HEK293T (cell line): ENCODE results near the gene IGF2.

Experiments
- CTCF ChIA-PET: fragments of 350-600 bp; formaldehyde crosslinking; extraction: SDS; loops from one replicate; lab custom pipeline; 2021; ENCODE audit warnings: antibody characterized with exemption, inconsistent platforms; lab: Yijun Ruan, JAX
- POLR2A ChIA-PET: fragments of 350-600 bp; formaldehyde crosslinking; extraction: SDS; loops from one replicate; lab custom pipeline; 2020; ENCODE audit warnings: antibody characterized with exemption, inconsistent platforms; lab: Yijun Ruan, JAX
- DNase-seq: peaks from one replicate; pipeline ENCODE4 v3.0.0; 2012; ENCODE audit warnings: mixed read lengths; ENCODE audit errors: extremely low spot score
- ARNT ChIP-seq: fragments of 450-650 bp; IDR thresholded peaks from 2 replicates; pipeline ENCODE4 v1.6.1; 2017; ENCODE audit warnings: mild to moderate bottlenecking
- BHLHE40 ChIP-seq: fragments of 450-650 bp; IDR thresholded peaks from 2 replicates; pipeline ENCODE4 v1.6.1; 2016; ENCODE audit warnings: mild to moderate bottlenecking, moderate library complexity, borderline replicate concordance
- CTBP1 ChIP-seq: fragments of 450-650 bp; IDR thresholded peaks from 2 replicates; pipeline ENCODE4 v1.6.1; 2016; ENCODE audit warnings: borderline replicate concordance
- ELF4 ChIP-seq: fragments of 450-650 bp; IDR thresholded peaks from 2 replicates; pipeline ENCODE4 v1.6.1; 2017; ENCODE audit warnings: antibody characterized with exemption
- FOXA1 ChIP-seq: fragments of 450-650 bp; IDR thresholded peaks from 2 replicates; pipeline ENCODE4 v1.6.1; 2016; ENCODE audit warnings: mild to moderate bottlenecking
- FOXK2 ChIP-seq: fragments of 450-650 bp; IDR thresholded peaks from 2 replicates; pipeline ENCODE4 v1.6.1; 2016; ENCODE audit warnings: mild to moderate bottlenecking
- FOXM1 ChIP-seq: fragments of 450-650 bp; IDR thresholded peaks from 2 replicates; pipeline ENCODE4 v1.6.1; 2017; ENCODE audit warnings: mild to moderate bottlenecking, borderline replicate concordance
- HDGF ChIP-seq: fragments of 450-650 bp; IDR thresholded peaks from 2 replicates; pipeline ENCODE4 v1.6.1; 2017; ENCODE audit warnings: antibody characterized with exemption, borderline replicate concordance
- L3MBTL2 ChIP-seq: fragments of 450-650 bp; conservative IDR thresholded peaks from 2 replicates; pipeline ENCODE4 v1.6.1; 2016; ENCODE audit warnings: mild to moderate bottlenecking
- LEF1 ChIP-seq: fragments of 450-650 bp; IDR thresholded peaks from 2 replicates; pipeline ENCODE4 v1.6.1; 2017; ENCODE audit warnings: mild to moderate bottlenecking, borderline replicate concordance
- NFRKB ChIP-seq: fragments of 450-650 bp; IDR thresholded peaks from 2 replicates; pipeline ENCODE4 v1.6.1; 2016; ENCODE audit warnings: mild to moderate bottlenecking, moderate library complexity
- PKNOX1 ChIP-seq: fragments of 450-650 bp; IDR thresholded peaks from 2 replicates; pipeline ENCODE4 v1.6.1; 2016
- SP1 ChIP-seq: fragments of 450-650 bp; IDR thresholded peaks from 2 replicates; pipeline ENCODE4 v1.6.1; 2017
- SUZ12 ChIP-seq: fragments of 450-650 bp; IDR thresholded peaks from 2 replicates; pipeline ENCODE4 v1.6.1; 2016; ENCODE audit warnings: mild to moderate bottlenecking
- TARDBP ChIP-seq: fragments of 450-650 bp; IDR thresholded peaks from 2 replicates; pipeline ENCODE4 v1.6.1; 2016
- ZNF384 ChIP-seq: fragments of 450-650 bp; IDR thresholded peaks from 2 replicates; pipeline ENCODE4 v1.6.1; 2016

IGF2 gene

GRCh38 chr11:2107521-2107920 is 31.7 kb downstream of the IGF2 start:
- DNase-seq = no peak
- POLR2A ChIA-PET = no interaction called here
- CTCF ChIA-PET = no interaction called here
- TF ChIP-seq LEF1 (no peak), ELF4 (no peak), SP1 (no peak), TARDBP (no peak), PKNOX1 (no peak), ARNT (no peak), FOXM1 (no peak), L3MBTL2 (no peak), BHLHE40 (no peak), NFRKB (no peak), FOXA1 (no peak), ZNF384 (no peak), SUZ12 (no peak), CTBP1 (no peak), FOXK2 (no peak), HDGF (no peak)

GRCh38 chr11:2106583-2107209 is 32.5 kb downstream of the IGF2 start:
- POLR2A ChIA-PET = no interaction called here

GRCh38 chr11:2105511-2105910 is 33.7 kb downstream of the IGF2 start:
- POLR2A ChIA-PET = no interaction called here
- no peak for DNase-seq
- no peak for TF ChIP-seq L3MBTL2
- TF ChIP-seq SUZ12 = no peak
- no peak for TF ChIP-seq ELF4
- TF ChIP-seq ARNT = no peak
- no peak for TF ChIP-seq FOXK2
- TF ChIP-seq HDGF = no peak
- TF ChIP-seq ZNF384 = no peak
- TF ChIP-seq CTBP1 = no peak
- CTCF ChIA-PET = no interaction called here

More at GRCh38 chr11:2106583-2107209, 32.5 kb downstream of the IGF2 start:
- no peak for TF ChIP-seq HDGF
- no peak for TF ChIP-seq FOXA1
- TF ChIP-seq FOXM1 = no peak
- no peak for TF ChIP-seq TARDBP
- no peak for TF ChIP-seq LEF1
- TF ChIP-seq FOXK2 = no peak
- TF ChIP-seq PKNOX1 = no peak
- no peak for TF ChIP-seq BHLHE40
- no peak for TF ChIP-seq SP1
- no peak for TF ChIP-seq NFRKB
- TF ChIP-seq CTBP1 = no peak
- TF ChIP-seq ARNT = no peak
- TF ChIP-seq SUZ12 = no peak
- no peak for TF ChIP-seq ELF4
- no peak for TF ChIP-seq L3MBTL2
- TF ChIP-seq ZNF384 = no peak
- CTCF ChIA-PET = no interaction called here
- no peak for DNase-seq

- POLR2A ChIA-PET = no interaction called here
- TF ChIP-seq BHLHE40 = no peak
- no peak for TF ChIP-seq FOXA1
- TF ChIP-seq FOXM1 = no peak
- no peak for TF ChIP-seq SUZ12
- TF ChIP-seq L3MBTL2 = no peak
- TF ChIP-seq PKNOX1 = no peak
- no peak for TF ChIP-seq SP1
- DNase-seq = no peak
- CTCF ChIA-PET = no interaction called here
These were observed 34.4 kb downstream of the IGF2 start for GRCh38 chr11:2104524-2105440.

- DNase-seq = no peak
- ChIA-PET POLR2A (no interaction called here), CTCF (no interaction called here)
- TF ChIP-seq FOXA1 (no peak), FOXM1 (no peak), LEF1 (no peak), HDGF (no peak), BHLHE40 (no peak), ELF4 (no peak), FOXK2 (no peak), ZNF384 (no peak), NFRKB (no peak)
These were observed 35.3 kb downstream of the IGF2 start for GRCh38 chr11:2103668-2104523.
